ENCODE data around the gene ATF7IP2. TPM values are rescaled to one million over a fixed set of nuclear protein-coding genes. Genes with fewer than 3 reads are reported as not detected.
"Not testable (repeated sequence)": the region's sequence is repeated elsewhere in the genome, so short reads cannot be mapped to it uniquely, and the experiment has no call there.

Gene ATF7IP2
- total and polyA plus RNA-seq, 7 experiments from 2014 or later, result 56.5 to 304 (median 75.1) TPM

GRCh38 chr16:10408824-10409381 lies 23.0 kb downstream of the ATF7IP2 start:
- Mint-ChIP-seq H3K27ac (no peak overlapping the region), H3K9me3 (peaks cover 19 to 97% (median 73%) of the 10 kb centered on the region in 11 donors), H3K27me3 (no peaks in the 10 kb centered on the region), H3K4me1 (peaks cover 3 to 18% (median 14%) of the 10 kb centered on the region in 7 donors), H3K36me3 (peaks cover 31 to 93% (median 71%) of the 10 kb centered on the region in 5 donors), H3K4me3 (peak overlapping the region in 3 of 10 donors; percentile 24 to 47 (median 40))
- CTCF ChIA-PET, result interaction anchor here (0.7 kb wide), 1 partner anchor 110 kb away, joined by 3 read pairs; no protein-coding TSS in a partner anchor
- peaks cover 0 to 8% (median 0%) of the 10 kb centered on the region in 3 experiments for H3K36me3 ChIP-seq (ENCODE audit: control insufficient read depth in 2 of 3, insufficient read depth in 3 of 3, low read length in 3 of 3)
- H3K4me1 ChIP-seq (ENCODE audit: control insufficient read depth in 2 of 2, insufficient read depth in 2 of 2, low read length in 2 of 2), result no peaks in the 10 kb centered on the region
- no peaks in the 10 kb centered on the region for H3K27me3 ChIP-seq (ENCODE audit: control insufficient read depth in 2 of 2, insufficient read depth in 2 of 2, low read length in 2 of 2)
- ATAC-seq (no peak), DNase-seq (no peak)
- H3K4me3 ChIP-seq (ENCODE audit: low read length), result no peak overlapping the region
- H3K27ac ChIP-seq (ENCODE audit: low read depth, low read length), result no peak overlapping the region
- peaks cover 0 to 88% (median 21%) of the 10 kb centered on the region in 3 experiments for H3K9me3 ChIP-seq (ENCODE audit: control insufficient read depth in 2 of 3, low read length in 3 of 3)
- POLR2A ChIA-PET, result no interaction called here
- intact Hi-C loops (cut with micrococcal nuclease), result no loop called here

GRCh38 chr16:10409713-10410112 lies 23.9 kb downstream of the ATF7IP2 start:
- intact Hi-C loops (cut with micrococcal nuclease); DNase-seq; CTCF ChIA-PET; H3K27ac Mint-ChIP-seq; POLR2A ChIA-PET; H3K27ac ChIP-seq (ENCODE audit: low read depth, low read length); H3K4me3 ChIP-seq (ENCODE audit: low read length); H3K4me3 Mint-ChIP-seq; H3K27me3 ChIP-seq (ENCODE audit: control insufficient read depth in 2 of 2, insufficient read depth in 2 of 2, low read length in 2 of 2); ATAC-seq; H3K4me1 ChIP-seq (ENCODE audit: control insufficient read depth in 2 of 2, insufficient read depth in 2 of 2, low read length in 2 of 2); H3K27me3 Mint-ChIP-seq; H3K36me3 ChIP-seq (ENCODE audit: control insufficient read depth in 2 of 3, insufficient read depth in 3 of 3, low read length in 3 of 3): not testable (repeated sequence)
- Mint-ChIP-seq H3K4me1 (peaks cover 3 to 25% (median 18%) of the 10 kb centered on the region in 7 donors), H3K9me3 (peaks cover 23 to 99% (median 79%) of the 10 kb centered on the region in 11 donors), H3K36me3 (peaks cover 39 to 93% (median 75%) of the 10 kb centered on the region in 5 donors)
- peaks cover 0 to 82% (median 18%) of the 10 kb centered on the region in 3 experiments for H3K9me3 ChIP-seq (ENCODE audit: control insufficient read depth in 2 of 3, low read length in 3 of 3)

GRCh38 chr16:10410469-10410868 lies 24.6 kb downstream of the ATF7IP2 start:
- no peaks in the 10 kb centered on the region for H3K27me3 Mint-ChIP-seq
- Histone ChIP-seq H3K9me3 (ENCODE audit: control insufficient read depth in 2 of 3, low read length in 3 of 3) (peaks cover 0 to 81% (median 18%) of the 10 kb centered on the region in 3 experiments), H3K4me3 (ENCODE audit: low read length) (no peak overlapping the region), H3K27ac (ENCODE audit: low read depth, low read length) (no peak overlapping the region), H3K36me3 (ENCODE audit: control insufficient read depth in 2 of 3, insufficient read depth in 3 of 3, low read length in 3 of 3) (no peaks in the 10 kb centered on the region), H3K4me1 (ENCODE audit: control insufficient read depth in 2 of 2, insufficient read depth in 2 of 2, low read length in 2 of 2) (no peaks in the 10 kb centered on the region), H3K27me3 (ENCODE audit: control insufficient read depth in 2 of 2, insufficient read depth in 2 of 2, low read length in 2 of 2) (no peaks in the 10 kb centered on the region)
- peaks cover 3 to 25% (median 18%) of the 10 kb centered on the region in 7 donors for H3K4me1 Mint-ChIP-seq
- H3K36me3 Mint-ChIP-seq, result peaks cover 43 to 94% (median 80%) of the 10 kb centered on the region in 5 donors
- no peak overlapping the region for H3K4me3 Mint-ChIP-seq
- no peak for DNase-seq
- CTCF ChIA-PET, result no interaction called here
- no peak for ATAC-seq
- intact Hi-C loops (cut with micrococcal nuclease), result no loop called here
- no peak overlapping the region for H3K27ac Mint-ChIP-seq
- POLR2A ChIA-PET, result no interaction called here
- H3K9me3 Mint-ChIP-seq, result peaks cover 23 to 99% (median 82%) of the 10 kb centered on the region in 11 donors

- Mint-ChIP-seq H3K4me3 (peak overlapping the region in 3 of 10 donors; percentile 8 to 62 (median 39)), H3K27ac (no peak overlapping the region), H3K36me3 (peaks cover 44 to 97% (median 83%) of the 10 kb centered on the region in 5 donors), H3K27me3 (no peaks in the 10 kb centered on the region), H3K4me1 (peaks cover 3 to 29% (median 18%) of the 10 kb centered on the region in 7 donors), H3K9me3 (peaks cover 23 to 100% (median 85%) of the 10 kb centered on the region in 11 donors)
- Histone ChIP-seq H3K4me1 (ENCODE audit: control insufficient read depth in 2 of 2, insufficient read depth in 2 of 2, low read length in 2 of 2) (no peaks in the 10 kb centered on the region), H3K36me3 (ENCODE audit: control insufficient read depth in 2 of 3, insufficient read depth in 3 of 3, low read length in 3 of 3) (peaks cover 0 to 5% (median 0%) of the 10 kb centered on the region in 3 experiments), H3K4me3 (ENCODE audit: low read length) (no peak overlapping the region), H3K27ac (ENCODE audit: low read depth, low read length) (no peak overlapping the region), H3K9me3 (ENCODE audit: control insufficient read depth in 2 of 3, low read length in 3 of 3) (peaks cover 0 to 89% (median 22%) of the 10 kb centered on the region in 3 experiments), H3K27me3 (ENCODE audit: control insufficient read depth in 2 of 2, insufficient read depth in 2 of 2, low read length in 2 of 2) (no peaks in the 10 kb centered on the region)
- ChIA-PET POLR2A (no interaction called here), CTCF (no interaction called here)
- intact Hi-C loops (cut with micrococcal nuclease), result no loop called here
- no peak for DNase-seq
- no peak for ATAC-seq
These were observed 27.2 kb downstream of the ATF7IP2 start for GRCh38 chr16:10412935-10413601.

GRCh38 chr16:10418204-10418603 lies 32.3 kb downstream of the ATF7IP2 start:
- H3K27ac Mint-ChIP-seq; ATAC-seq; H3K27ac ChIP-seq (ENCODE audit: low read depth, low read length); H3K4me3 ChIP-seq (ENCODE audit: low read length); POLR2A ChIA-PET; intact Hi-C loops (cut with micrococcal nuclease); H3K4me1 ChIP-seq (ENCODE audit: control insufficient read depth in 2 of 2, insufficient read depth in 2 of 2, low read length in 2 of 2); H3K4me3 Mint-ChIP-seq; H3K27me3 Mint-ChIP-seq; CTCF ChIA-PET; H3K27me3 ChIP-seq (ENCODE audit: control insufficient read depth in 2 of 2, insufficient read depth in 2 of 2, low read length in 2 of 2): not testable (repeated sequence)
- Histone ChIP-seq H3K36me3 (ENCODE audit: control insufficient read depth in 2 of 3, insufficient read depth in 3 of 3, low read length in 3 of 3) (peaks cover 0 to 28% (median 0%) of the 10 kb centered on the region in 3 experiments), H3K9me3 (ENCODE audit: control insufficient read depth in 2 of 3, low read length in 3 of 3) (peaks cover 0 to 63% (median 14%) of the 10 kb centered on the region in 3 experiments)
- Mint-ChIP-seq H3K4me1 (peaks cover 0 to 16% (median 4%) of the 10 kb centered on the region in 7 donors), H3K9me3 (peaks cover 20 to 80% (median 56%) of the 10 kb centered on the region in 11 donors), H3K36me3 (peaks cover 42 to 95% (median 86%) of the 10 kb centered on the region in 5 donors)
- DNase-seq, result peak in 1 of 9 donors; percentile 1

GRCh38 chr16:10419701-10420100 lies 33.8 kb downstream of the ATF7IP2 start:
- intact Hi-C loops (cut with micrococcal nuclease), result no loop called here
- H3K36me3 ChIP-seq (ENCODE audit: control insufficient read depth in 2 of 3, insufficient read depth in 3 of 3, low read length in 3 of 3), result peaks cover 0 to 28% (median 0%) of the 10 kb centered on the region in 3 experiments
- ATAC-seq (no peak), DNase-seq (no peak)
- peaks cover 0 to 5% (median 0%) of the 10 kb centered on the region in 7 donors for H3K4me1 Mint-ChIP-seq
- no peak overlapping the region for H3K4me3 Mint-ChIP-seq
- H3K27ac ChIP-seq (ENCODE audit: low read depth, low read length), result no peak overlapping the region
- POLR2A ChIA-PET, result no interaction called here
- H3K4me3 ChIP-seq (ENCODE audit: low read length), result no peak overlapping the region
- peaks cover 35 to 89% (median 82%) of the 10 kb centered on the region in 5 donors for H3K36me3 Mint-ChIP-seq
- no peaks in the 10 kb centered on the region for H3K4me1 ChIP-seq (ENCODE audit: control insufficient read depth in 2 of 2, insufficient read depth in 2 of 2, low read length in 2 of 2)
- H3K9me3 ChIP-seq (ENCODE audit: control insufficient read depth in 2 of 3, low read length in 3 of 3), result peaks cover 0 to 54% (median 14%) of the 10 kb centered on the region in 3 experiments
- H3K27ac Mint-ChIP-seq, result no peak overlapping the region
- H3K9me3 Mint-ChIP-seq, result peaks cover 15 to 71% (median 44%) of the 10 kb centered on the region in 11 donors
- no peaks in the 10 kb centered on the region for H3K27me3 ChIP-seq (ENCODE audit: control insufficient read depth in 2 of 2, insufficient read depth in 2 of 2, low read length in 2 of 2)
- no peaks in the 10 kb centered on the region for H3K27me3 Mint-ChIP-seq
- CTCF ChIA-PET, result no interaction called here

Measured in naive thymus-derived CD4-positive, alpha-beta T cell (primary cell).